Common myeloid progenitor, CD34-positive (primary cell): Measurements from ENCODE around the gene ZBBX. TPM values are rescaled to one million over a fixed set of nuclear protein-coding genes. Genes with fewer than 3 reads are reported as not detected.
"Not testable (repeated sequence)": the region's sequence is repeated elsewhere in the genome, so short reads cannot be mapped to it uniquely, and the experiment has no call there.

Source experiments
- CTCF ChIA-PET: fragments of 350-600 bp; sonication (Branson Sonifier 250); formaldehyde crosslinking; loops from one replicate; lab custom pipeline; 2021; ENCODE audit warnings: antibody characterized with exemption; lab: Charles Lee
- POLR2A ChIA-PET: fragments of 350-600 bp; sonication (Branson Sonifier 250); formaldehyde crosslinking; loops from one replicate; lab custom pipeline; 2021; ENCODE audit warnings: antibody characterized with exemption; lab: Charles Lee
- DNase-seq, 3 donors: peaks; one replicate each; pipeline versions ENCODE4 v3.0.0 to v3.0.0-alpha.2; 2013
- H3K27ac ChIP-seq, 2 experiments: 1 replicate in 1 of 2; 2 replicates in 1 of 2; pipeline ENCODE4 v1.7.0; 2013; ENCODE audit warnings: inconsistent platforms in 2 of 2, low read length in 2 of 2, mild to moderate bottlenecking in 2 of 2, low read depth in 1 of 2, moderate library complexity in 1 of 2; ENCODE audit not compliant: severe bottlenecking in 2 of 2, insufficient read depth in 1 of 2, poor library complexity in 1 of 2
- H3K27me3 ChIP-seq, 5 experiments: replicated peaks in 2 of 5; 1 replicate in 3 of 5; 2 replicates in 2 of 5; pipeline versions ENCODE4 v1.6.1 to v1.7.0; 2013; ENCODE audit warnings: low read length in 4 of 5, mild to moderate bottlenecking in 2 of 5, moderate library complexity in 2 of 5, inconsistent platforms in 1 of 5; ENCODE audit not compliant: insufficient read depth in 5 of 5, control insufficient read depth in 4 of 5
- H3K36me3 ChIP-seq, 4 experiments: 1 replicate in 2 of 4; 2 replicates in 2 of 4; pipeline versions ENCODE4 v1.6.1 to v1.7.0; 2013; ENCODE audit warnings: low read length in 3 of 4, control low read depth in 1 of 4, mild to moderate bottlenecking in 1 of 4; ENCODE audit not compliant: control insufficient read depth in 4 of 4, insufficient read depth in 4 of 4
- H3K4me1 ChIP-seq, 4 experiments: 1 replicate in 3 of 4; 2 replicates in 1 of 4; pipeline versions ENCODE4 v1.6.1 to v1.7.1; 2013; ENCODE audit warnings: low read length in 3 of 4, mild to moderate bottlenecking in 3 of 4, control low read depth in 1 of 4, inconsistent platforms in 1 of 4, moderate library complexity in 1 of 4; ENCODE audit not compliant: control insufficient read depth in 4 of 4, insufficient read depth in 4 of 4; ENCODE audit errors: control extremely low read depth in 1 of 4
- H3K4me3 ChIP-seq, 7 experiments: 1 replicate in 4 of 7; 2 replicates in 3 of 7; pipeline versions ENCODE4 v1.5.1 to v1.7.0; 2013; ENCODE audit warnings: mild to moderate bottlenecking in 7 of 7, low read length in 6 of 7, moderate library complexity in 6 of 7, inconsistent platforms in 2 of 7, low read depth in 2 of 7, control low read depth in 1 of 7; ENCODE audit not compliant: insufficient read depth in 4 of 7, control insufficient read depth in 1 of 7; ENCODE audit errors: extremely low read depth in 1 of 7
- H3K9me3 ChIP-seq, 5 experiments: 1 replicate in 4 of 5; 2 replicates in 1 of 5; pipeline versions ENCODE4 v1.6.1 to v1.7.1; 2013; ENCODE audit warnings: low read length in 4 of 5, mild to moderate bottlenecking in 2 of 5, inconsistent platforms in 1 of 5, low read depth in 1 of 5, moderate library complexity in 1 of 5; ENCODE audit not compliant: control insufficient read depth in 4 of 5, insufficient read depth in 2 of 5; ENCODE audit errors: control extremely low read depth in 1 of 5
- WGBS: methylation state at CpG from one replicate; pipeline ENCODE4 v1.1.5; 2013; ENCODE audit not compliant: insufficient coverage; 5-methylcytosine and 5-hydroxymethylcytosine counted together
- polyA plus RNA-seq: library from polyadenylated mRNA; unstranded; fragments of 120-200 nt; gene quantifications from one replicate; pipeline ENCODE4 v1.2.1, GENCODE V29; 2013

The ZBBX gene, protein sequence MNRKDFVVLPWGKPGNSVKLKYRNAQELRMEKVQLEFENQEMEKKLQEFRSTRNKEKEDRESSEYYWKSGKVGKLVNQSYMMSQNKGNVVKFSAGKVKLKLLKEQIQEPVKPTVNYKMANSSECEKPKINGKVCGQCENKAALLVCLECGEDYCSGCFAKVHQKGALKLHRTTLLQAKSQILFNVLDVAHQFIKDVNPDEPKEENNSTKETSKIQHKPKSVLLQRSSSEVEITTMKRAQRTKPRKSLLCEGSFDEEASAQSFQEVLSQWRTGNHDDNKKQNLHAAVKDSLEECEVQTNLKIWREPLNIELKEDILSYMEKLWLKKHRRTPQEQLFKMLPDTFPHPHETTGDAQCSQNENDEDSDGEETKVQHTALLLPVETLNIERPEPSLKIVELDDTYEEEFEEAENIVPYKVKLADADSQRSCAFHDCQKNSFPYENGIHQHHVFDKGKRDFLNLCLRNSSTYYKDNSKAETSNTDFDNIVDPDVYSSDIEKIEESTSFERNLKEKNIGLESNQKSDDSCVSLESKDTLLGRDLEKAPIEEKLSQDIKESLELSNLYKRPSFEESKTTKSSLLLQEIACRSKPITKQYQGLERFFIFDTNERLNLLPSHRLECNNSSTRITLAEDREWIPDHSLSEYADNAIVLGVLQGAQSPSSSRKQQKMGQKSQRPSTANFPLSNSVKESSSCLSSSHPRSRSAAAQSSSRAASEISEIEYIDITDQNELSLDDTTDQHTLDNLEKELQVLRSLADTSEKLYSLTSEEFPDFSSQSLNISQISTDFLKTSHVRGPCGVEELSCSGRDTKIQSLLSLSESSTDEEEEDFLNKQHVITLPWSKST
- polyA plus RNA-seq = 1.6 TPM

DNA sequence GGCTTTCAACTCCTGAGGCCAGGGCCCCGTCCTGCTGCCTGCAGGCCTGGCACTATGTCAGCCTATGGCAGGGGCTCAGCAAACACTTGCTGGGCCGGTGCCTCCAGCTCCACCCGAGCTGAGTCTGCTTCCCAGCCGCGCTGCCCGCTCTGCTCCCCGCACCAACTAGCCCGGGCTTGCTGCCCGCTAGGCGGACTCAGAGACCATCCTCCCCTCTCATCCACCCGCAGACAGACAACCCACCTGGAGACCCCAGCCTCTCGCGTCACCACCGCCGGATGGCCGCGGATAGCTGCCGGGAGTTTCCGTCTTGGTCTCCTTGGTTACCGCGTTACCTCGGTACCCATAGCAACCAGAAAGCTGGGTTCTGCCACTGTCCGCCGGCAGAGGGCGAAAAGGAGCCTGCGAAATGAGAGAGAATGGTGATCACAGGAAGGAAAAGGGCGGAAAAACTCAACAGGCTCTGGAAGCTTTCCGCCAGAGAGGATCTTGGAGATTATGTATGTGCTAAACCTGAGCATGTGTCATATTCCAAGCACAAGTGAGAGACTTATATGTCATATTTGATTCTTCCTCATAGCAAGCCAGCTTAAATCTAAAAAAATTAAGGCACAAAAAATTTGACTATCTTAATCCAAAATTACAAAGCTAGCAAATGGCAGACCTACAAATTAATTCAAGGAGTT is at the start of gene ZBBX:
ZBBX (minus strand) TSS at position 294 of the 686 bp plus-strand sequence. CDS start 7,396 bp downstream, outside the sequence.
- no peak within 1 kb of the TSS for H3K27ac ChIP-seq
- peak; percentile 83 to 93 (median 89) for DNase-seq
- ChIA-PET POLR2A (no interaction called here), CTCF (interaction anchor here (0.6 to 2.3 kb wide), 19 partner anchors 9 to 544 kb away, joined by 3 to 10 read pairs (median 3); partner anchors contain the start of gene SERPINI1)
- H3K4me3 ChIP-seq = peak within 1 kb of the TSS; percentile 52 to 82 (median 71)
- WGBS = 0% methylated on average over 26 of the region's 28 CpGs
- H3K36me3 ChIP-seq = no peaks in the 10 kb centered on the region
- peaks cover 0 to 6% (median 2%) of the 10 kb centered on the region in 4 experiments for H3K4me1 ChIP-seq
- H3K27me3 ChIP-seq = no peaks in the 10 kb centered on the region
- H3K9me3 ChIP-seq = no peaks in the 10 kb centered on the region

DNA sequence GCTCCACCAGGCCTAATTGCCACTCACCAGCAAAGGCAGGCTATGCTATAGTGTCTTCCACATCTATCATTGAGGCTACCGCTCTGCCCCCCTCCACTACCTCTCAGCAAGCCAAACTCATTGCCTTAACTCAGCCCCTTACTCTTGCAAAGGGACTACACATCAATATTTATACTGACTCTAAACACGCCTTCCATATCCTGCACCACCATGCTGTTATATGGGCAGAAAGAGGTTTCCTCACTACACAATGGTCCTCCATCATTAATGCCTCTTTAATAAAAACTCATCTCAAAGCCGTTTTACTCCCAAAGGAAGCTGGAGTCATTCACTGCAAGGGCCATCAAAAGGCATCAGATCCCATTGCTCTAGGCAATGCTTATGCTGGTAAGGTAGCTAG is 46.9 kb upstream of the ZBBX start:
- H3K27ac ChIP-seq, H3K4me3 ChIP-seq, POLR2A ChIA-PET, H3K36me3 ChIP-seq, H3K4me1 ChIP-seq, H3K27me3 ChIP-seq: not testable (repeated sequence)
- peaks cover 0 to 20% (median 3%) of the 10 kb centered on the region in 5 experiments for H3K9me3 ChIP-seq
- WGBS = 100% methylated on average over 3 of the region's 3 CpGs
- DNase-seq = peak in 2 of 3 donors; percentile 8 to 34
- CTCF ChIA-PET = interaction anchor here (1.6 kb wide), 1 partner anchor 258 kb away, joined by 4 read pairs; no protein-coding TSS in a partner anchor

DNA sequence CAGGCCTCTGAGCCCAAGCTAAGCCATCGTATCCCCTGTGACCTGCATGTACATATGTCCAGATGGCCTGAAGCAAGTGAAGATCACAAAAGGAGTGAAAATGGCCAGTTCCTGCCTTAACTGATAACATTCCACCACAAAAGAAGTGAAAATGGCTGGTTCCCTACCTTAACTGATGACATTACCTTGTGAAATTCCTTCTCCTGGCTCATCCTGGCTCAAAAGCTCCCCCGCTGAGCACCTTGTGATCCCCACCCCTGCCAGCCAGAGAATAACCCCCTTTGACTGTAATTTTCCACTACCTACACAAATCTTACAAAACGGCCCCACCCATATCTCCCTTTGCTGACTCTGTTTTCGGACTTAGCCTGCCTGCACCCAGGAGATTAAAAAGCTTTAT is 42.3 kb upstream of the ZBBX start:
- WGBS = 100% methylated on average over 1 of the region's 4 CpGs
- H3K4me1 ChIP-seq, POLR2A ChIA-PET, H3K27me3 ChIP-seq, CTCF ChIA-PET, H3K36me3 ChIP-seq, H3K4me3 ChIP-seq, DNase-seq, H3K27ac ChIP-seq: not testable (repeated sequence)
- H3K9me3 ChIP-seq = peaks cover 0 to 11% (median 3%) of the 10 kb centered on the region in 5 experiments

DNA sequence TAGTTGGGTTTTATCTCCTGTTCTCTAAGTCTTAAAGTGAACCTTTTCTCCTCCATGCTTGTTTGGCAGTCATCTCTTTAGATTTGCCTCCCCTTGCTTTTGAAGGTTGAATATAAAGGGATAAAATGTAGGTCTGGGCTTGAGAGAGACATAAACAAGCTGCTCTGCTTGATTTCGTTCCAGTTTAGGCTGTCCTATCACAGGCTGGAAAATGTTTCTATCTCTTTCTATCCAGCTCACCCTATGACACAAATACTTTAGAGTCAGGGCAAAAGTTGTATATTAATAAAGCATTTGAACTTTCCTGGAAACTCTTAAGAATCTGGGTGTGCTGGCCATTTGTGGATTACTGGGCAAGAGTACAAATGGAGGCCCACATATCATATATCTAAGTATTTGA is 29.5 kb upstream of the ZBBX start:
- ChIA-PET POLR2A (no interaction called here), CTCF (interaction anchor here (2.0 to 2.7 kb wide), 3 partner anchors 11 to 472 kb away, joined by 10 to 15 read pairs (median 13); no protein-coding TSS in a partner anchor)
- H3K27me3 ChIP-seq = no peaks in the 10 kb centered on the region

DNA sequence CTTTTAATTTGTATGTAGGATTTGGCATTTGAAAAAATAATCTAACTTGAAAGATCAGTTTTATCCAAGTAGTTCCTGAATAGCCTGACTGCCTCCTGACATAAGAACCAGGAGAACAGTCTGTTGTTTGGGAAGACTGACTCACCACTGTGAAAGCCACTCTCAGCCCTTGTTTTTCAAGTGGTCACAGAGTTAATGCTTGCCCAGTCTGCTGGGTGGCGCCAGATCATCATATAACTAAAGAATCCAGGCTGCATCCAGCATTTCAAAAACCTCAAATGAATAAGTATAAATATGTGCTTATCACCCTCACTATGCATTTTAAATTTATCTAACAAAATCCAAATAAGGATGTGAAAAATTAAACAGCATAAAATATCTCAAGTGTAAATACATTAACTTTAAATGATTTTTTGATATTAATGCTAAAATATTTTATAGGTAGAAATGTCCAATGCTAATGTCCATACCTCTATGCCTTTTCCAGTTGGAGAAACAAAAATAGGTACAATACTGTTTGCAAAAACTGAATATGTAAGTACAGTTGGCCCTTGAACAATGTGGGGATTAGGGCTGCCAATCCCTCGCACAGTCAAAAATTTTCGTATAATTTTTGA is 26.9 kb upstream of the ZBBX start:
- no peaks in the 10 kb centered on the region for H3K36me3 ChIP-seq
- WGBS = no CpG with 5 or more reads among the region's 3 CpGs
- POLR2A ChIA-PET = no interaction called here
- H3K27ac ChIP-seq = no peak overlapping the region
- H3K4me1 ChIP-seq = no peaks in the 10 kb centered on the region
- DNase-seq = peak; percentile 64 to 81 (median 79)
- CTCF ChIA-PET = interaction anchor here (0.9 to 3.2 kb wide), 13 partner anchors 8 to 484 kb away, joined by 3 to 30 read pairs (median 4); no protein-coding TSS in a partner anchor
- H3K27me3 ChIP-seq = no peaks in the 10 kb centered on the region
- H3K9me3 ChIP-seq = no peaks in the 10 kb centered on the region
- no peak overlapping the region for H3K4me3 ChIP-seq

More for the DNA sequence above, 29.5 kb upstream of the ZBBX start:
- Histone ChIP-seq H3K4me3 (no peak overlapping the region), H3K4me1 (no peaks in the 10 kb centered on the region), H3K27ac (no peak overlapping the region), H3K9me3 (no peaks in the 10 kb centered on the region), H3K36me3 (no peaks in the 10 kb centered on the region)
- no peak for DNase-seq
- WGBS = no CpG with 5 or more reads among the region's 1 CpG

DNA sequence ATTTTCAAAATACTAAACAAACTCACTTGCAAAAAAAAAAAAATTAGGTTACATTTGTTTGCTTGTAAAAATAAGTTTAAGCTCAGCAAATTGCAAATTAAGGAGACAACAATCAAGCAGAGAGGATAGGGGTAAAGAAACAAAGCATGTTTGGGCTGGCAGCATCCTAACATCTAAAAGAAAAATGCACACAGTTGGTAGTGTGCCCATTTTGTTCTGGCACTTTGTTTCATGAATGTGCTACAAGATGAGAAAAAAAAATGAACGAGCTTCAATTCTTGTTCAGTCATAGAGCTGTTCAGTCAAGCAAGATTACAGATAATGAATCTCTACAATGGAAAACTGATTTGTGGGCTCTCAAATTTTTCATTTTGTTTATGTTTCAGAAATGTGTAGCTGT is 17.7 kb upstream of the ZBBX start:
- Histone ChIP-seq H3K27ac (no peak overlapping the region), H3K27me3 (no peaks in the 10 kb centered on the region), H3K4me3 (no peak overlapping the region), H3K4me1 (no peaks in the 10 kb centered on the region), H3K9me3 (no peaks in the 10 kb centered on the region), H3K36me3 (no peaks in the 10 kb centered on the region)
- CTCF ChIA-PET = interaction anchor here (0.9 to 2.9 kb wide), 3 partner anchors 8 to 18 kb away, joined by 3 to 10 read pairs (median 3); partner anchors contain the start of gene ZBBX
- POLR2A ChIA-PET = no interaction called here
- WGBS = no CpG with 5 or more reads among the region's 1 CpG
- no peak for DNase-seq
